GM23248 (cell line): ENCODE measurements around the gene LRRFIP1. TPM values are rescaled to one million over a fixed set of nuclear protein-coding genes. Genes with fewer than 3 reads are reported as not detected.

ENCODE experiments used
- DNase-seq: peaks from one replicate; pipeline ENCODE4 v3.0.0-alpha.2; 2015
- H2AFZ ChIP-seq: fragments of 200-600 bp; sonication (generic); 2 replicates; pipeline ENCODE4 v1.6.1; 2016; ENCODE audit warnings: antibody characterized with exemption
- H3F3A ChIP-seq: fragments of 200-600 bp; sonication (generic); 2 replicates; pipeline ENCODE4 v1.6.1; 2016; ENCODE audit warnings: mild to moderate bottlenecking, antibody characterized with exemption, mixed run types; ENCODE audit not compliant: insufficient read depth
- H3K27ac ChIP-seq: fragments of 200-600 bp; sonication (generic); 2 replicates; pipeline ENCODE4 v1.5.1; 2016; ENCODE audit warnings: mild to moderate bottlenecking
- H3K27me3 ChIP-seq: fragments of 200-600 bp; sonication (generic); replicated peaks from 2 replicates; pipeline ENCODE4 v1.6.1; 2016; ENCODE audit warnings: mild to moderate bottlenecking; ENCODE audit not compliant: insufficient read depth
- H3K36me3 ChIP-seq: fragments of 200-600 bp; sonication (generic); 2 replicates; pipeline ENCODE4 v1.6.1; 2016; ENCODE audit warnings: low read depth, mild to moderate bottlenecking
- H3K4me1 ChIP-seq: fragments of 200-600 bp; sonication (generic); 2 replicates; pipeline ENCODE4 v1.6.1; 2016; ENCODE audit warnings: mild to moderate bottlenecking; ENCODE audit not compliant: insufficient read depth
- H3K4me2 ChIP-seq: fragments of 200-600 bp; sonication (generic); one replicate; pipeline ENCODE4 v1.6.1; 2016; ENCODE audit warnings: mild to moderate bottlenecking; ENCODE audit not compliant: unreplicated experiment
- H3K4me3 ChIP-seq: fragments of 200-600 bp; sonication (generic); 2 replicates; pipeline ENCODE4 v1.5.1; 2016; ENCODE audit warnings: mild to moderate bottlenecking
- H3K79me2 ChIP-seq: fragments of 200-600 bp; sonication (generic); 2 replicates; pipeline ENCODE4 v1.6.1; 2016; ENCODE audit warnings: mild to moderate bottlenecking; ENCODE audit not compliant: insufficient read depth
- H3K9ac ChIP-seq: fragments of 200-600 bp; sonication (generic); 2 replicates; pipeline ENCODE4 v1.6.1; 2016; ENCODE audit warnings: mild to moderate bottlenecking
- H3K9me2 ChIP-seq: fragments of 200-600 bp; sonication (generic); 2 replicates; pipeline ENCODE4 v1.6.1; 2016; ENCODE audit warnings: mixed run types, mild to moderate bottlenecking, moderate library complexity; ENCODE audit not compliant: insufficient read depth
- H3K9me3 ChIP-seq: fragments of 200-600 bp; sonication (generic); one replicate; pipeline ENCODE4 v1.6.1; 2017; ENCODE audit warnings: low read depth
- H4K20me1 ChIP-seq: fragments of 200-600 bp; sonication (generic); 2 replicates; pipeline ENCODE4 v1.6.0; 2016; ENCODE audit not compliant: insufficient read depth
- EZH2 ChIP-seq: fragments of 200-600 bp; sonication (generic); IDR thresholded peaks from 2 replicates; pipeline ENCODE4 v1.6.1; 2018; ENCODE audit warnings: antibody characterized with exemption, mild to moderate bottlenecking; ENCODE audit not compliant: insufficient read depth, poor library complexity, severe bottlenecking
- EZH2phosphoT487 ChIP-seq: fragments of 200-600 bp; sonication (generic); IDR thresholded peaks from 2 replicates; pipeline ENCODE4 v1.6.1; 2018; ENCODE audit warnings: antibody characterized with exemption, moderate library complexity, mild to moderate bottlenecking, low read depth; ENCODE audit not compliant: insufficient read depth
- WGBS, 2 experiments: methylation state at CpG; one replicate each; pipeline ENCODE4 v1.1.6; 2015 to 2017; ENCODE audit warnings: low lambda C conversion rate in 2 of 2, low coverage in 1 of 2; ENCODE audit errors: missing lambda C conversion rate in 2 of 2; 5-methylcytosine and 5-hydroxymethylcytosine counted together
- in situ Hi-C: fragments of 300-500 bp; cut with MboI; formaldehyde crosslinking; loops from 2 replicates; pipeline ENCODE4 v1.15.0; 2020
- polyA plus RNA-seq: library from polyadenylated mRNA; unstranded; fragments of >200 nt; fragmentation: Nextera tagmentation; extraction: Ambion mirVana; gene quantifications from 2 replicates; pipeline ENCODE4 v1.2.1, GENCODE V29; 2016
- total RNA-seq: library from RNA; depleted of rRNA; stranded (reverse); fragments of >200 nt; shearing (Covaris generic); gene quantifications from 2 replicates; pipeline ENCODE4 v1.2.3, GENCODE V29; 2014

The LRRFIP1 gene
- total and polyA plus RNA-seq, 2 experiments from 2014 or later = 84.4 to 159 TPM

DNA sequence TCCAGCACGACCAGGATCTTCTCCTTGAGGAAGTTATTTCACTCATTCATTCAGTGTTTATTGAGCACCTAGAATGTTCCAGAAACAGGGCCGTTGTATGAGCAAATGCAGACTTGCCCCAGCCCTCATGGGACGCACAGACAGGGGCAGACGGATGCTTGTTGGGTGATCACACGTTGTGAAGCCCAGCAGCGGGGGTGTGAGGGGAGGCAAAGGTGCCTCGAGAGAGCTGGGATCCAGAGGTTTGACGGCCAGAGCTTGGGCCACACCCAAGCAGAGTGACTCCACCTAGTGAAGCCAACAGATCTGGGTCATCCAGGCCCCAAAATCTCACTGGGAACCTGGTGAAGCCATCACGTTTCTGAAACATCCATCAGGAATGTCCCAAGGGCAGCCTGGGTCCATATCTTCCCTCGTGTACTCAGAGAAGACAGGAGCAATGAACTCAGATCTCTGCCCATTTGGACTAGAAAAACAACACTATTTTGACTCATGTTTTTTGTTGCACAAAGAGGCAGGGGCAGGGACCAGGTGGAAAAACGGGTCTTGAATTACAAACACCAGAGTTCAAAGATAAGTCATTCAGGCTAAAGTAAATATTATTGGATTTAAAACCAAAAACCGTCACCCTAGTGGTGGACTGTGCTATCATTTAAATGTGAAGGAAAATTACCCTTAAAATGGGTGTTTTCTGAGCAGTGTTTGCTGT lies 116.3 kb downstream of the LRRFIP1 start:
- WGBS, 2 experiments = 49 to 50% methylated on average over 12 of the region's 12 CpGs
- Histone ChIP-seq H3K9ac (peak overlapping the region; percentile 37; the same call in 1 of the 2 replicates), H3K36me3 (peaks cover 6% of the 10 kb centered on the region), H3K4me2 (peak overlapping the region; percentile 18), H2AFZ (no peak overlapping the region), H3K9me3 (no peaks in the 10 kb centered on the region), H4K20me1 (no peaks in the 10 kb centered on the region), H3K4me3 (no peak overlapping the region), H3K9me2 (no peaks in the 10 kb centered on the region), H3K27me3 (no peaks in the 10 kb centered on the region), H3K4me1 (peaks cover 12% of the 10 kb centered on the region), H3F3A (peaks cover 17% of the 10 kb centered on the region), H3K27ac (peak overlapping the region; percentile 26), H3K79me2 (peaks cover 96% of the 10 kb centered on the region)
- DNase-seq = peak; percentile 74
- TF ChIP-seq EZH2phosphoT487 = no peak
- TF ChIP-seq EZH2 = no peak
- in situ Hi-C loops = loop anchor here (10.0 kb wide), 2 partner anchors 69 to 159 kb away; no protein-coding TSS in a partner anchor

DNA sequence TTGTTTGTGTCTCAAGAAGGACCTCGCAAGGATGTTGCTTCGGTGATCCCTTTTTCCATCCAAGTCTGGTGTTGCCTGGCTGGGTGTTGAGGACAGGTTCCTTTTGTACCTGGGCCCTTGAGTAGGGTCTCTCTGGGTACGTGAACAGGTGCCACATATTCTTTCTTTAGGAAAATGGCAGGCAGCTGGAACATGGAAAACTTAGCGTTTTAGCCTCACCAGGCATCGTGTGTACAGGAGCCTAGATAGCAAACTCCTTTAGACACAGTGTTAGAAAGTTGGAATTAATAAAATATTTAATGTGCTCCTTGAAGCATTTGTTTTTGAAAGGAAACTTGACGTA lies 116.9 kb downstream of the LRRFIP1 start:
- Histone ChIP-seq H3K4me1 (peaks cover 12% of the 10 kb centered on the region), H4K20me1 (no peaks in the 10 kb centered on the region), H3K36me3 (peaks cover 11% of the 10 kb centered on the region), H3K4me3 (no peak overlapping the region), H3K4me2 (peak overlapping the region; percentile 18), H3K27ac (peak overlapping the region; percentile 26), H3F3A (peaks cover 17% of the 10 kb centered on the region), H3K9me2 (no peaks in the 10 kb centered on the region), H3K27me3 (no peaks in the 10 kb centered on the region), H3K79me2 (peaks cover 93% of the 10 kb centered on the region), H3K9me3 (no peaks in the 10 kb centered on the region), H2AFZ (no peak overlapping the region), H3K9ac (peak overlapping the region; percentile 17; the same call in 1 of the 2 replicates)
- DNase-seq = no peak
- 98% methylated on average over 6 of the region's 6 CpGs for WGBS, 2 experiments
- TF ChIP-seq EZH2phosphoT487 (no peak), EZH2 (no peak)
- in situ Hi-C loops = loop anchor here (10.0 kb wide), 2 partner anchors 69 to 159 kb away; no protein-coding TSS in a partner anchor

GRCh38 chr2:237744613-237745249 lies 117.3 kb downstream of the LRRFIP1 start:
- peaks cover 88% of the 10 kb centered on the region for H3K79me2 ChIP-seq
- in situ Hi-C loops = loop anchor here (10.0 kb wide), 2 partner anchors 70 to 160 kb away; no protein-coding TSS in a partner anchor
- H3K9me3 ChIP-seq = no peaks in the 10 kb centered on the region
- TF ChIP-seq EZH2 (no peak), EZH2phosphoT487 (no peak)
- no peak overlapping the region for H2AFZ ChIP-seq
- H3F3A ChIP-seq = peaks cover 17% of the 10 kb centered on the region
- 49 to 52% methylated on average over 18 of the region's 18 CpGs for WGBS, 2 experiments
- no peaks in the 10 kb centered on the region for H4K20me1 ChIP-seq
- DNase-seq = peak; percentile 72
- H3K27ac ChIP-seq = 0 out of 2 replicates have a peak overlapping the region, but pooled peaks have one; percentile 26
- H3K4me3 ChIP-seq = no peak overlapping the region
- H3K4me1 ChIP-seq = peaks cover 12% of the 10 kb centered on the region
- H3K9me2 ChIP-seq = no peaks in the 10 kb centered on the region
- H3K9ac ChIP-seq = peak overlapping the region; percentile 17; the same call in 1 of the 2 replicates
- no peak overlapping the region for H3K4me2 ChIP-seq
- no peaks in the 10 kb centered on the region for H3K27me3 ChIP-seq
- peaks cover 16% of the 10 kb centered on the region for H3K36me3 ChIP-seq

GRCh38 chr2:237745250-237745613 lies 117.8 kb downstream of the LRRFIP1 start:
- no peak overlapping the region for H3K4me2 ChIP-seq
- H3K36me3 ChIP-seq = peaks cover 18% of the 10 kb centered on the region
- no peak for DNase-seq
- H3K9me3 ChIP-seq = no peaks in the 10 kb centered on the region
- peaks cover 17% of the 10 kb centered on the region for H3F3A ChIP-seq
- H3K4me3 ChIP-seq = no peak overlapping the region
- WGBS, 2 experiments = 55 to 56% methylated on average over 5 of the region's 5 CpGs
- no peak overlapping the region for H3K27ac ChIP-seq
- no peaks in the 10 kb centered on the region for H4K20me1 ChIP-seq
- H3K79me2 ChIP-seq = peaks cover 84% of the 10 kb centered on the region
- H3K9me2 ChIP-seq = no peaks in the 10 kb centered on the region
- TF ChIP-seq EZH2 (no peak), EZH2phosphoT487 (no peak)
- in situ Hi-C loops = loop anchor here (10.0 kb wide), 2 partner anchors 70 to 160 kb away; no protein-coding TSS in a partner anchor
- H3K9ac ChIP-seq = no peak overlapping the region
- no peaks in the 10 kb centered on the region for H3K27me3 ChIP-seq
- peaks cover 12% of the 10 kb centered on the region for H3K4me1 ChIP-seq
- no peak overlapping the region for H2AFZ ChIP-seq
